RPMI7951 (cell line): Measurements from ENCODE around the gene TRIM43B. TPM values are rescaled to one million over a fixed set of nuclear protein-coding genes. Genes with fewer than 3 reads are reported as not detected.
"Not testable (repeated sequence)": the region's sequence is repeated elsewhere in the genome, so short reads cannot be mapped to it uniquely, and the experiment has no call there.

Source experiments
- DNase-seq: peaks from one replicate; pipeline ENCODE4 v3.0.0-alpha.2; 2012; ENCODE audit warnings: low read depth
- total RNA-seq: library from RNA; depleted of rRNA; stranded (reverse); fragments of >200 nt; shearing (Covaris generic); gene quantifications from 2 replicates; pipeline ENCODE4 v1.2.3, GENCODE V29; 2014; rRNA removed

Gene TRIM43B
- total RNA-seq, 1 experiment from 2014 or later: not detected

DNA sequence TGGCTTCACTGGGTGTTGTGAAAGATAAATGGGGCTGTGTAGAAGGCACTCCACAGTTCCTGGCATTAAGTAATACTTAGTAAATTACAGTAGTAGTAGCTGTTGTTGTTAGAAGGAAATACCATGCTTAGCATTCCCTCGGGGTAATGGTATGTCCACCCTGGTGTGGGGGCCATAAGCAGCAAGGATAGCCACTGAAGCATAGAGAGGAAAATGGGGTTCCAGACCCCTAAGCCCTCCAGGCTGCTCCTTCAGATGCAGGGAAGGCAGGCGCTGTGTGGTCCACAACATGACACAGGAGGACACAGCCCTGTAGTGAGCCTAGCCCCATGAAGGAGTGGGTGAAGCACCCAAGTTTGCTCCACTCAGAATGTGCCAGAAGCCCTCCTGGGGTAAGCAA, 50.6 kb downstream of the TRIM43B start:
- not testable (repeated sequence) for DNase-seq

DNA sequence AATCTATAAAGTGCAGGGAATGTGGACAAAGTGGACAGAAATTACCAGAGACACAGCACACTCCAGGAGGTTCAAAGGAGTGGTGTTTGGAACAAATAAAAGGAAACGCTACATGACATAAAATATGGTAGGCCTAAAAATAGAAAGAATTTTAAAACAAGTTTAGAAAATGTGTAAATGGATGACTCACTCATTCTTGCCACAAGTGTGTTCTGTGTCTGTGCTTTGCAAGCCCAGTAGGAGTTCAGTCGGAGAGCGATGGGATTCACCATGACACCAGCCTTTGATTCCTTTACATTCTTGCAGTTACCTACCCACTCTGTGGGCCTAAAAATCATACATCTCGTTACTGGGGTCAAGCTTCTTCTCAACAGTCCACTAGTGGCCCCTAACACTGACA, 51.2 kb downstream of the TRIM43B start:
- not testable (repeated sequence) for DNase-seq

DNA sequence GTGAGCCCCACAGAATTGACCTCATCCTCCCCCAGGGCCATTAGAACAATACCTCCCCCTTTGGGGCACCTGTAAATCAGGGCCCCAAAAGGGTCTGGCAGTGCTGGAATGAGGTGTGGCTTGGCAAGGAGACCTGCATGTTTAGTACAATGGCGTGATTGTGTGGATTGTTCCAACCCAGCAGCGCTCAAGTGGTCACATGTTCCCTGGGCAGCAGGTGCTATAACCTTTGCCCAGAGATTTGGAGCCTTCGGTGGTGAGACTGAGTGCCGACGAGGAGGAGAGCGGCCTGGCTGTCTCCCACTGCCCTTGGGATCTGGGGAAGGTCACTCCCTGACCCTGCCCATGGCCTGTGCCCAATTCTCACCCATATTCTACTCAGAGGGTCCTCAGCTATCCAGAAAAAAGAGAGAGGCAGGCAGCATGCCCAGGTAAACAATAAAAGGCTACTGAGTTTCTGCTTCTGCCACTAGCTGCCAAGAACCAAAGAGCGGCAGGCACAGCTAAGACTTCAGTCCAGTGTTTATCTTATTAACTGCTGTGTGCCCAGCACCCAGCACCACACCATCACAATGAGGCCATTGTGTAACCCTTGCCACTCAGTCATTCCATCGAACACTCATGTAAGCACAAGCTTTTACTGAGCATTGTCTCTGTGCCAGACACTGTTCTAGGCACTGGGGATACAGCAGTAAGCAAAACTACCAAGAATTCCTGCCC, 54.6 kb downstream of the TRIM43B start:
- not testable (repeated sequence) for DNase-seq

DNA sequence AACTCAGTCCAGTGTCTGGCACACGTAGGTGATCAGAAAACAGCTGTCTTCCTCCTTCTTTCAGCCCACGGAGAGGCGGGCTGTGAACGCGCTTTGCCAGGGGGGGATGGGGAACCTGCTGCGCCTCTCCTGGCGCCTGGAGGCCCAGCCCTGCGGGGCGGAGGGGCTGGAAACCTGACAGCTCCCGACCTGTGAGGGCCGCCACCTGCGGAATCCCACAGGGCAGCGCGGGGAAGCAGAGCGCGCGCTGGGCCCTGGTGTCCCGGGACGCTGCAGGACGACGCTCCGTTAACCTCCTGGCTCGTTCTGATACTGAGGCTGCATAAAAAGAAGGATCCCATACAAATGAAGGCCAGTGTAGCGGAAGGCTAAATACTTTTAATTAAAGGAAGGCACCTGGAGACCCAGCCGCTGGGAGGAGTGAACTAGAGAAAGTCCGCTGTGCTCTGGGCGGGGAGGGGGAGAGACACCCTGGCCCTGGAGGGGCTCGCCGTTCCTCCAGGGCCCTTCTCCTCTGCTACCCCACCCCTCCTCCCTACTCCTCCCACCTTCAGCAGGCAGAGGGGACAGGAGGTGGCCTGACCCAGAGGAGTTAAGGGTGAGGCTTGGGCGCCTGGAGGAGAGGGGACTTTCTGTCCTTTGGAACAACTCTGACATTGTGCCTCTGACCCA, 57.2 kb downstream of the TRIM43B start:
- not testable (repeated sequence) for DNase-seq

Other genes with a start within 250 kb of the TRIM43B start
- 1.8 and 2.4 TPM in 2 replicates for gene PROM2, start 210.3 kb downstream of the TRIM43B start, total RNA-seq
- gene KCNIP3, start 187.4 kb downstream of the TRIM43B start, total RNA-seq: 4.1 and 10.8 TPM in 2 replicates
- gene FAHD2A, start 82.0 kb downstream of the TRIM43B start, total RNA-seq: 26.3 and 37.3 TPM in 2 replicates
- not detected in 2 replicates for gene TRIM43, start 107.2 kb upstream of the TRIM43B start, total RNA-seq